ENCODE measurements around the gene SMIM5. TPM values are rescaled to one million over a fixed set of nuclear protein-coding genes. Genes with fewer than 3 reads are reported as not detected.

Gene SMIM5
- total and polyA plus RNA-seq, 2 of the 13 experiments (the other 11 are each of a cell fraction or from before 2014, with no cell fraction given), result not detected

DNA sequence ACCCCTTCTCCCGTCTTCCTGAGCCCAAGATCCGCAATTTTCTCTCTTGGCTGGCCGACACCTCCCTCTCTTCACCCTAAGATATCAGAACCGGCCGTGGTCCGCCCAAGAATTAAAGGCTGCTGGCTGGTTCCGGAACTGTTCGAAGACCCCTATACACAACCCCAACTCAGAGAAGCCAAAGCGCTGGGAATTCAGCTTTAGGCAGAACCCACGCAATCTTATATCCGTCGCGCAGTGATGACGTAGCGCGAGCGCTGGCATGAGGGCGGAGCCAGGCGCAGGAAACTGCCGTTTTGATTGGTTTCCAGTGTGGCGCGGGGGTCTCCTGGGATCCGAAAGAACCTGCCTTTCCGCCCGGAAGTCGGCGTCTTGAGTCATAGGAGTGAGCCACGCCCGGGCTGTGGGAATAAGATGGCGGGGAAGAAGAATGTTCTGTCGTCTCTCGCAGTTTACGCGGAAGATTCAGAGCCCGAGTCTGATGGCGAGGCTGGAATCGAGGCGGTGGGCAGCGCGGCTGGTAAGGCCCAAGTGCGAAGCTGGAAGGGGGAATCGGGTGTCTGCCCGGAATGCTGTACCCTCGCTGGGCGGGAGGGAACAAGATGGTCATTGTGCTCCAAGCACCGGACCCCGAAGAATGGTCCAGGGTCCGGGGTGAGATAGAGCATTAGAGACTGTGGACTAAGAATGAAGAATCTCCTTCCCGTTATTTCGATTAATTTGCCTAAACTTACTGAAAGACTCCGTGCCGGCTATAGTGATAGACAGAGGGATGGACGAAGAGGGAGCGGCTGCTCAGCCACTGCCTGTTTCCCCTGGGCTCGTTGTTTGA is 33.9 kb downstream of the SMIM5 start, which contains the start of the genes RECQL5 and SAP30BP (continued):
- TF ChIP-seq SOX13 (IDR thresholded peaks at IDR 0.05), result no peak
- peak in 1 of 2 experiments; percentile 20; a peak in 1 of 4 replicates for TF ChIP-seq SOX13 (CRISPR knock-in tag; conservative IDR thresholded peaks at IDR 0.05 in 1 of 2, IDR thresholded peaks at IDR 0.05 in 1 of 2)
- TF ChIP-seq HMGXB3 (CRISPR knock-in tag; IDR thresholded peaks at IDR 0.05; ENCODE audit: borderline replicate concordance), result peak; percentile 35
- TF ChIP-seq SOX5 (CRISPR knock-in tag; IDR thresholded peaks at IDR 0.05; ENCODE audit: borderline replicate concordance), result no peak
- TF ChIP-seq, protein P1, sequence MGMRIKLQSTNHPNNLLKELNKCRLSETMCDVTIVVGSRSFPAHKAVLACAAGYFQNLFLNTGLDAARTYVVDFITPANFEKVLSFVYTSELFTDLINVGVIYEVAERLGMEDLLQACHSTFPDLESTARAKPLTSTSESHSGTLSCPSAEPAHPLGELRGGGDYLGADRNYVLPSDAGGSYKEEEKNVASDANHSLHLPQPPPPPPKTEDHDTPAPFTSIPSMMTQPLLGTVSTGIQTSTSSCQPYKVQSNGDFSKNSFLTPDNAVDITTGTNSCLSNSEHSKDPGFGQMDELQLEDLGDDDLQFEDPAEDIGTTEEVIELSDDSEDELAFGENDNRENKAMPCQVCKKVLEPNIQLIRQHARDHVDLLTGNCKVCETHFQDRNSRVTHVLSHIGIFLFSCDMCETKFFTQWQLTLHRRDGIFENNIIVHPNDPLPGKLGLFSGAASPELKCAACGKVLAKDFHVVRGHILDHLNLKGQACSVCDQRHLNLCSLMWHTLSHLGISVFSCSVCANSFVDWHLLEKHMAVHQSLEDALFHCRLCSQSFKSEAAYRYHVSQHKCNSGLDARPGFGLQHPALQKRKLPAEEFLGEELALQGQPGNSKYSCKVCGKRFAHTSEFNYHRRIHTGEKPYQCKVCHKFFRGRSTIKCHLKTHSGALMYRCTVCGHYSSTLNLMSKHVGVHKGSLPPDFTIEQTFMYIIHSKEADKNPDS (CRISPR knock-in tag; IDR thresholded peaks at IDR 0.05), result no peak; the same call in 1 of the 2 replicates
- TF ChIP-seq TOE1 (CRISPR knock-in tag; IDR thresholded peaks at IDR 0.05), result no peak
- no peak for TF ChIP-seq PAX8 (CRISPR knock-in tag; IDR thresholded peaks at IDR 0.05; ENCODE audit: borderline replicate concordance)
- no peak for TF ChIP-seq ZNF589 (CRISPR knock-in tag; conservative IDR thresholded peaks at IDR 0.05)
- peak; percentile 78 for TF ChIP-seq RFX5 (IDR thresholded peaks at IDR 0.05; ENCODE audit: low read depth, low read length)
- no peak for TF ChIP-seq ZNF644 (CRISPR knock-in tag; IDR thresholded peaks at IDR 0.05; ENCODE audit: low read depth)
- TF ChIP-seq TRIM24 (CRISPR knock-in tag; IDR thresholded peaks at IDR 0.05), result no peak
- TF ChIP-seq TGIF2 (CRISPR knock-in tag; IDR thresholded peaks at IDR 0.05), result peak; percentile 38
- TF ChIP-seq ARID2 (CRISPR knock-in tag; IDR thresholded peaks at IDR 0.05; ENCODE audit: borderline replicate concordance), result peak; percentile 12; the same call in 1 of the 2 replicates
- TF ChIP-seq GLMP (CRISPR knock-in tag; IDR thresholded peaks at IDR 0.05; ENCODE audit: borderline replicate concordance), result no peak
- TF ChIP-seq NR2C2 (CRISPR knock-in tag; IDR thresholded peaks at IDR 0.05; ENCODE audit: borderline replicate concordance), result peak; percentile 92
- TF ChIP-seq ESRRA (CRISPR knock-in tag; IDR thresholded peaks at IDR 0.05; ENCODE audit: low read depth), result 0 out of 2 replicates have a peak, but pooled peaks have one; percentile 61
- TF ChIP-seq TCF12 (IDR thresholded peaks at IDR 0.05), result no peak
- no peak for TF ChIP-seq TCF12 (CRISPR knock-in tag; IDR thresholded peaks at IDR 0.05)
- TF ChIP-seq, protein P2, sequence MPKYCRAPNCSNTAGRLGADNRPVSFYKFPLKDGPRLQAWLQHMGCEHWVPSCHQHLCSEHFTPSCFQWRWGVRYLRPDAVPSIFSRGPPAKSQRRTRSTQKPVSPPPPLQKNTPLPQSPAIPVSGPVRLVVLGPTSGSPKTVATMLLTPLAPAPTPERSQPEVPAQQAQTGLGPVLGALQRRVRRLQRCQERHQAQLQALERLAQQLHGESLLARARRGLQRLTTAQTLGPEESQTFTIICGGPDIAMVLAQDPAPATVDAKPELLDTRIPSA (CRISPR knock-in tag; IDR thresholded peaks at IDR 0.05; ENCODE audit: borderline replicate concordance), result no peak
- TF ChIP-seq REL (CRISPR knock-in tag; conservative IDR thresholded peaks at IDR 0.05), result no peak

Measured in HepG2 (cell line).